GM18505 (cell line): ENCODE results near the gene SDR9C7.
"Not testable (repeated sequence)": the region's sequence is repeated elsewhere in the genome, so short reads cannot be mapped to it uniquely, and the experiment has no call there.

Source experiments
- ATAC-seq: cut with Tn5 transposase; IDR thresholded peaks from one replicate; pipeline ENCODE4 v1.9.1; 2021; ENCODE audit not compliant: unreplicated experiment
- POLR2A ChIP-seq: IDR thresholded peaks from 4 replicates; pipeline ENCODE4 v1.6.1; 2011; ENCODE audit warnings: borderline replicate concordance; ENCODE audit not compliant: insufficient read depth, insufficient read length; ENCODE audit errors: extremely low read depth

Gene SDR9C7

GRCh38 chr12:56935752-56936151, 1.5 kb upstream of the SDR9C7 start:
- TF ChIP-seq POLR2A = no peak
- ATAC-seq = no peak

- TF ChIP-seq POLR2A = no peak
- ATAC-seq = no peak
Observed at GRCh38 chr12:56935157-56935556, 949 bp upstream of the SDR9C7 start.

GRCh38 chr12:56932867-56933266, 1.3 kb downstream of the SDR9C7 start:
- TF ChIP-seq POLR2A = no peak
- ATAC-seq = no peak

- ATAC-seq = no peak
- TF ChIP-seq POLR2A = no peak
Observed at GRCh38 chr12:56932146-56932545, 2.1 kb downstream of the SDR9C7 start.

- no peak for ATAC-seq
Observed at GRCh38 chr12:56931474-56931978, 2.7 kb downstream of the SDR9C7 start.

GRCh38 chr12:56930241-56930640, 4.0 kb downstream of the SDR9C7 start:
- no peak for TF ChIP-seq POLR2A
- no peak for ATAC-seq

More at GRCh38 chr12:56931474-56931978, 2.7 kb downstream of the SDR9C7 start:
- TF ChIP-seq POLR2A = no peak

GRCh38 chr12:56929780-56930179, 4.4 kb downstream of the SDR9C7 start:
- ATAC-seq = no peak
- TF ChIP-seq POLR2A = no peak

- no peak for TF ChIP-seq POLR2A
- no peak for ATAC-seq
Observed at GRCh38 chr12:56928262-56928661, 5.9 kb downstream of the SDR9C7 start.

DNA sequence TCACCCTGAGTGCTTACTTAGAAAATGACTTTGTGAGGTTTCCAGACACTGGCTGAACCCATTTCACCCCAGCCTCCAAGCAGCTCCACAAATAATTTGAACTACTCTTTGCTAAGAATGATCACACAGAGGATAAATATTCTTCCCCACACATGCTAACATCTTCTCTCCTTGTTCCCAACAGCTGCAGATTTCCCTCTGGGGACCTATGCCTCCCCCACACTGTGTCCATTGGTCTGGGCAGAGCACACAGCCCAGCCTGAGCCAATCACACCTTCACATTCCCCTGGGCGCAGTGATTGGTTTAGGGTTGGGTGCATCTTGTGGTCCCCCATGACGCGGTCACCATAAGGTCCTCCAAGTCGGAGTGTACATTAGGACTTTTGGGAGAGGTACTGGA, 6.9 kb downstream of the SDR9C7 start:
- ATAC-seq = no peak
- TF ChIP-seq POLR2A = no peak

DNA sequence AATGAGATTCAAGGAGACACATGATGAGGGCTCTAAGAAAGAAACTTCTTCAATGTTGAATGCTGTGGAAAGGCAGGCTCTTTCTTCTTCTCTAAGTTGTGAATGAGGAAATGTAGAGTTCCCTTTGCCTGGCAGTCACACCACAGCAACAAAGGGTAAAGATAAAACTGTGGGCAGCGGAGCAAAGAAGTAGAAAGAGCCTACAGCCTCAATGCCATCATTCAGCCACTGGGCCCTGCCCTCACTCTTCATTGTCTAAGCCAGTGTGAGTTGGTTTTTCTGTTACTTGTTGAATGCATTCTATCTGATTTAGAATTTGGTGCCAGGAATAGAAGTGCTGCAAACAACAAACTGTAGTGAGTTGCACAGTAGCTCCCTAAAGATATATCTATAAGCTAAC, 12.2 kb downstream of the SDR9C7 start:
- ATAC-seq = no peak
- TF ChIP-seq POLR2A = no peak

- no peak for TF ChIP-seq POLR2A
- ATAC-seq = no peak
Observed at GRCh38 chr12:56921346-56921745, 12.9 kb downstream of the SDR9C7 start.

DNA sequence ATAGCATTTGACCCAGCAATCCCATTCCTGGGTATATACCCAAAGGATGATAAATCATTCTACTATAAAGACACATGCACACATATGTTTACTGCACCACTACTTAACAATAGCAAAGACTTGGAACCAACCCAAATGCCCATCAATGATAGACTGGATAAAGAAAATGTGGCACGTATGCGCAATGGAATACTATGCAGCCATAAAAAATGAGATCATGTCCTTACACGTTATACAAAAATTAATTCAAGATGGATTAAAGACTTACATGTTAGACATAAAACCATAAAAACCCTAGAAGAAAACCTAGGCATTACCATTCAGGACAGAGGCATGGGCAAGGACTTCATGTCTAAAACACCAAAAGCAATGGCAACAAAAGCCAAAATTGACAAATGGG, 16.1 kb downstream of the SDR9C7 start:
- ATAC-seq = not testable (repeated sequence)

GRCh38 chr12:56916996-56917333, 17.2 kb downstream of the SDR9C7 start:
- TF ChIP-seq POLR2A = no peak
- no peak for ATAC-seq

- TF ChIP-seq POLR2A = no peak
- ATAC-seq = no peak
Observed at GRCh38 chr12:56916296-56916995, 17.8 kb downstream of the SDR9C7 start.

DNA sequence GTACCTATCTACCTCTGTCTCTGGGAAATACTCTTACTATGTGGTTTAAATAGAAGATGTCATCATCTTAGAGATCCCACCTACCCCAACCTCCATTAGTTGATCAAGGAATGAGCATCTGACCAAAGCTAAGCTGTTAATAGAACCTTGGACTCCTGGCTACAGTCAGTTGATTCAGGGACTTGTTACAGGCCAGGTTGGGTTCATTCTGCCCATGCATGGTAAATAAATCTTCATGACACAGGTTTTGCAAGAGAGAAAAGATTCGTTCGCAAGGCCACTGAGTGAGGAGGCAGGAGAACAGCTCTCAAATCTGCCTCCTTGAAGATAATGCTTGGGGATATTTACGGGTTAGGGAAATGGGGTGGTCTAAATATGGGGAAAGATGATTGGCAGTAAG, 19.5 kb downstream of the SDR9C7 start:
- no peak for ATAC-seq
- no peak for TF ChIP-seq POLR2A

DNA sequence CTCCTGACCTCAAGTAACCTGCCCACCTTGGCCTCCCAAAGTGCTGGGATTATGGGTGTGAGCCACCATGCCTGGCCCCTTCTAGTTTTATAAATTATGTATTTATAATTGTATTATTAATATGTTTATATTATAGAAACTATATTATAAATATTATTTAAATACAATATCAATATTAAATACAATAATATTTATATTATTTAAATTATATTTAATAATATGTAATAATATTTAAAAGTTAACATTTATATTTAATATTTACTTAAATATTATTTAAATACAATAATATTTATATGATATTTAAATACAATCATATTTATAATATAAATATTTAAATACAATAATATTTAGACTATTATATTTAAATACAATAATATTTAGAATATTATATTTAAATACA, 20.0 kb downstream of the SDR9C7 start:
- no peak for ATAC-seq
- no peak for TF ChIP-seq POLR2A

DNA sequence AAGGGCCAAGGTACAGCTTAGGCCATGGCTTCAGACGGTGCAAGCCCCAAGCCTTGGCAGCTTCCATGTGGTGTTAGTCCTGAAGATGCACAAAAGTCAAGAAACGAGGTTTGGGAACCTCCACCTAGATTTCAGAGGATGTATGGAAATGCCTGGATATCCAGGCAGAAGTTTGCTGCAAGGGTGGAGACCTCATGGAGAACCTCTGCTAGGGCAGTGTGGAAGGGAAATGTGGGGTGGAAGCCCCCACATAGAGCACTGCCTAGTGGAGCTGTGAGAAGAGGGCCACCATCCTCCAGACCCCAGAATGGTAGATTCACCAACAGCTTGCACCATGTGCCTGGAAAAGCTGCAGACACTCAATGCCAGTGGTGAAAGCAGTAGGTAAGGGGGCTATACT, 24.8 kb downstream of the SDR9C7 start:
- not testable (repeated sequence) for ATAC-seq
